WI38 (cell line): ENCODE data around the gene AIFM2.

Experiments
- H3K4me3 ChIP-seq: 2 replicates; pipeline ENCODE4 v1.5.1; 2011; ENCODE audit warnings: low read depth, mild to moderate bottlenecking, control low read depth, low read length
- TF ChIP-seq, protein P1 (sequence below): IDR thresholded peaks from 2 replicates; pipeline ENCODE4 v1.5.1; 2012; ENCODE audit warnings: low read depth, mild to moderate bottlenecking, control low read depth, low read length

AIFM2 gene

GRCh38 chr10:70169011-70169410 is 36.4 kb upstream of the AIFM2 start:
- TF ChIP-seq, protein P1, sequence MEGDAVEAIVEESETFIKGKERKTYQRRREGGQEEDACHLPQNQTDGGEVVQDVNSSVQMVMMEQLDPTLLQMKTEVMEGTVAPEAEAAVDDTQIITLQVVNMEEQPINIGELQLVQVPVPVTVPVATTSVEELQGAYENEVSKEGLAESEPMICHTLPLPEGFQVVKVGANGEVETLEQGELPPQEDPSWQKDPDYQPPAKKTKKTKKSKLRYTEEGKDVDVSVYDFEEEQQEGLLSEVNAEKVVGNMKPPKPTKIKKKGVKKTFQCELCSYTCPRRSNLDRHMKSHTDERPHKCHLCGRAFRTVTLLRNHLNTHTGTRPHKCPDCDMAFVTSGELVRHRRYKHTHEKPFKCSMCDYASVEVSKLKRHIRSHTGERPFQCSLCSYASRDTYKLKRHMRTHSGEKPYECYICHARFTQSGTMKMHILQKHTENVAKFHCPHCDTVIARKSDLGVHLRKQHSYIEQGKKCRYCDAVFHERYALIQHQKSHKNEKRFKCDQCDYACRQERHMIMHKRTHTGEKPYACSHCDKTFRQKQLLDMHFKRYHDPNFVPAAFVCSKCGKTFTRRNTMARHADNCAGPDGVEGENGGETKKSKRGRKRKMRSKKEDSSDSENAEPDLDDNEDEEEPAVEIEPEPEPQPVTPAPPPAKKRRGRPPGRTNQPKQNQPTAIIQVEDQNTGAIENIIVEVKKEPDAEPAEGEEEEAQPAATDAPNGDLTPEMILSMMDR: no peak
- H3K4me3 ChIP-seq: peak overlapping the region; percentile 99

GRCh38 chr10:70167246-70167645 is 34.6 kb upstream of the AIFM2 start:
- TF ChIP-seq, protein P1: no peak
- H3K4me3 ChIP-seq: no peak overlapping the region

DNA sequence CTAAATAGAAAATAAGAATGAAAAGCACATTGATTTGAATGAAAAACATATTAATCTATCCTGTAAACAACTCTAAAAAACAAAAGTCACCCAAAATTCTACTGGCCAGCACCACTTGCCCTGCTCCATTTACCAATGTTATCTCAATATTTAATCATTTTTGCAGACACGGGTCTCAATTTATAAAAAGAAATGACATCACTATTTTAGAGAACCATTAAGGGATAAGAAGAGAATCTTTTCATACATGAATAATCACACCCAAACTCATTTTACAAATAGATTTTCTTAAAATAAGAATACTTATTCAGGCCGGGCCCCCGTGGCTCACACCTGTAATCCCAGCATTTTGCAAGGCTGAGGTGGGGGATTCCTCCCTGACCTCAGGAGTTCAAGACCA is 33.8 kb upstream of the AIFM2 start:
- no peak overlapping the region for H3K4me3 ChIP-seq
- TF ChIP-seq, protein P1: no peak

DNA sequence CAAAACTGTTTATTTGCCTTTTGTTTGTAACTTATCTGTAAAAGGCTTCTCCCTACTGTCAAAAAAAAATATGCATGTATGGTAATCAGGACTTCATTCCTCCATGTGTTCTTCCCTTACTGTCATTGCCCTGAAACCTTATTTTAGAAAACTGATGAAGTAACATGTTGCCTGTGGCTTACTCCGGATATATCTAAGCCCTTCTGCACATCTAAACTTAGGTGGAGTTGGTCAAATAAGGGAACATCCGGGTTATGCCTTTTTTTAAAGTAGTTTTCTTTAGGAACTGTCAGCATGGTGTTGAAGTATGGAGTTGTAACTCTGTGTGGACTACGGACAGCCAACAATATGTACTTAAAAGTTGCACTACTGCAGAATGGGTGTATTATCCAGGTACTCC is 31.5 kb upstream of the AIFM2 start:
- TF ChIP-seq, protein P1: no peak
- H3K4me3 ChIP-seq: no peak overlapping the region

DNA sequence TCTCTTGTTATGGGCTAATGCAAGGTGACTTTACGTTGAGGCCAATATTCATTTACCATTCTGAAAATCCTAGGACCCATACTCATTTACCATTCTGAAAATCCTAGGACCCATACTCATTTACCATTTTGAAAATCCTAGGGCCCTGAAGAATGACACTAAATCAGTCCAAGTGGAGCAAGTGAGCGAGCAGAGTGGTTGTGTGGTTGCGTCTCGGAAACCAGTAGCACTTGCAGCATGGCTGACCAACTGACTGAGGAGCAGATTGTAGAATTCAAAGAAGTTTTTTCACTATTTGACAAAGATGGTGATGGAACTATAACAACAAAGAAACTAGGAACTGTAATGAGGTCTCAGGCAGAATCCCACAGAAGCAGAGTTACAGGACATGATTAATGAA is 30.8 kb upstream of the AIFM2 start:
- no peak overlapping the region for H3K4me3 ChIP-seq
- TF ChIP-seq, protein P1: no peak

GRCh38 chr10:70162892-70163201 is 30.2 kb upstream of the AIFM2 start:
- H3K4me3 ChIP-seq: no peak overlapping the region
- TF ChIP-seq, protein P1: no peak

DNA sequence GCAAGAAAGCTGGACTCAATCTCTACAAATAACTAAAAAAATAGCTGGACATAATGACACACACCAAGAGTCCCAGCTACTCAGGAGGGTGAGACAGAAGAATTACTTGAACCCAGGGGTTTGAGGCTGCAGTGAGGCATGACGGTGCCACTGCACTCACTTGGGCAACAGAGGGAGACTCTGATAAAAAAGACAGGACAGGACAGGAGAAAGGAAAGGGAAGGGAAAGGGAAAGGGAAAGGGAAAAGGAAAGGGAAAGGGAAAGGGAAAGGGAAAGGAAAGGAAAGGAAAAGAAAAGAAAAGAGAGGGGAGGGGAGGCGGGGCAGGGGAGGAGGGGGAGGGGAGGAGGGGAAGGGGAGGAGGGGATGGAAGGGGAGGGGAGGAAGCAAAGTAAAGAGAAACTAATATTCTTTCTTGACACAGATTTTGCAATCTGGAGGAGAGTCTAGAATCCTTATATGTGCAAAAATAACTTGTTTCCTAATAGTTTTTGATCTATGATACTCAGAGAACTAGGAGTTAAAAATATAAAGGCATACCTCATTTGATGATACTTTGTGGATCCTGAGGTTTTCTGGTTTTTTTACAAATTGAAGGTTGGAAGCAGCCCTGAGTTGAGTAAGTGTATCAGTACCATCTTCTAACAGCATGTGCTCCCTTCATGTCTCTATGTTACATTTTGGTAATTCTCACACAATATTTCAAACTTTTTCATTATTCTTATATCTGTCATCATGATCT is 29.7 kb upstream of the AIFM2 start:
- TF ChIP-seq, protein P1: no peak
- no peak overlapping the region for H3K4me3 ChIP-seq
